ENCODE measurements around the gene CCDC112. TPM values are rescaled to one million over a fixed set of nuclear protein-coding genes. Genes with fewer than 3 reads are reported as not detected.

The CCDC112 gene
- total and polyA plus RNA-seq, 2 of the 13 experiments (the other 11 are each of a cell fraction or from before 2014, with no cell fraction given), result 1.1 to 2.8 TPM

- TF ChIP-seq SSRP1 (CRISPR knock-in tag; IDR thresholded peaks at IDR 0.05) (no peak), JDP2 (CRISPR knock-in tag; IDR thresholded peaks at IDR 0.05; ENCODE audit: borderline replicate concordance) (no peak), ARNTL (CRISPR knock-in tag; IDR thresholded peaks at IDR 0.05) (no peak), KMT2A (CRISPR knock-in tag; IDR thresholded peaks at IDR 0.05) (no peak), ZNF256 (CRISPR knock-in tag; conservative IDR thresholded peaks at IDR 0.05) (no peak), SALL2 (CRISPR knock-in tag; IDR thresholded peaks at IDR 0.05) (peak; percentile 62; the same call in 1 of the 2 replicates), ZMYM2 (CRISPR knock-in tag; IDR thresholded peaks at IDR 0.05) (no peak), KLF9 (CRISPR knock-in tag; IDR thresholded peaks at IDR 0.05; ENCODE audit: low read depth) (no peak), MED13 (CRISPR knock-in tag; IDR thresholded peaks at IDR 0.05) (no peak), ZNF619 (CRISPR knock-in tag; IDR thresholded peaks at IDR 0.05) (no peak), YEATS4 (CRISPR knock-in tag; IDR thresholded peaks at IDR 0.05; ENCODE audit: borderline replicate concordance) (0 out of 2 replicates have a peak, but pooled peaks have one; percentile 32), DBP (CRISPR knock-in tag; IDR thresholded peaks at IDR 0.05; ENCODE audit: not compliant biosample characterization) (no peak), MNT (IDR thresholded peaks at IDR 0.05) (no peak), GATA4 (IDR thresholded peaks at IDR 0.05; ENCODE audit: borderline replicate concordance, low read depth) (no peak), FIP1L1 (IDR thresholded peaks at IDR 0.05; ENCODE audit: borderline replicate concordance, insufficient read depth, low read depth, low read length) (no peak), ZNF501 (CRISPR knock-in tag; IDR thresholded peaks at IDR 0.05) (peak; percentile 73; the same call in 1 of the 2 replicates), ZKSCAN5 (CRISPR knock-in tag; IDR thresholded peaks at IDR 0.05) (no peak), ZNF792 (CRISPR knock-in tag; IDR thresholded peaks at IDR 0.05) (no peak), ZNF564 (CRISPR knock-in tag; IDR thresholded peaks at IDR 0.05) (0 out of 2 replicates have a peak, but pooled peaks have one; percentile 47), ZNF335 (CRISPR knock-in tag; IDR thresholded peaks at IDR 0.05) (0 out of 2 replicates have a peak, but pooled peaks have one; percentile 74), ZNF713 (CRISPR knock-in tag; IDR thresholded peaks at IDR 0.05) (no peak)
- TF ChIP-seq, protein P1, sequence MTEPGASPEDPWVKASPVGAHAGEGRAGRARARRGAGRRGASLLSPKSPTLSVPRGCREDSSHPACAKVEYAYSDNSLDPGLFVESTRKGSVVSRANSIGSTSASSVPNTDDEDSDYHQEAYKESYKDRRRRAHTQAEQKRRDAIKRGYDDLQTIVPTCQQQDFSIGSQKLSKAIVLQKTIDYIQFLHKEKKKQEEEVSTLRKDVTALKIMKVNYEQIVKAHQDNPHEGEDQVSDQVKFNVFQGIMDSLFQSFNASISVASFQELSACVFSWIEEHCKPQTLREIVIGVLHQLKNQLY (CRISPR knock-in tag; IDR thresholded peaks at IDR 0.05), result no peak
- TF ChIP-seq, protein P2, sequence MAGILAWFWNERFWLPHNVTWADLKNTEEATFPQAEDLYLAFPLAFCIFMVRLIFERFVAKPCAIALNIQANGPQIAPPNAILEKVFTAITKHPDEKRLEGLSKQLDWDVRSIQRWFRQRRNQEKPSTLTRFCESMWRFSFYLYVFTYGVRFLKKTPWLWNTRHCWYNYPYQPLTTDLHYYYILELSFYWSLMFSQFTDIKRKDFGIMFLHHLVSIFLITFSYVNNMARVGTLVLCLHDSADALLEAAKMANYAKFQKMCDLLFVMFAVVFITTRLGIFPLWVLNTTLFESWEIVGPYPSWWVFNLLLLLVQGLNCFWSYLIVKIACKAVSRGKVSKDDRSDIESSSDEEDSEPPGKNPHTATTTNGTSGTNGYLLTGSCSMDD (CRISPR knock-in tag; IDR thresholded peaks at IDR 0.05), result no peak
- TF ChIP-seq, protein P3, sequence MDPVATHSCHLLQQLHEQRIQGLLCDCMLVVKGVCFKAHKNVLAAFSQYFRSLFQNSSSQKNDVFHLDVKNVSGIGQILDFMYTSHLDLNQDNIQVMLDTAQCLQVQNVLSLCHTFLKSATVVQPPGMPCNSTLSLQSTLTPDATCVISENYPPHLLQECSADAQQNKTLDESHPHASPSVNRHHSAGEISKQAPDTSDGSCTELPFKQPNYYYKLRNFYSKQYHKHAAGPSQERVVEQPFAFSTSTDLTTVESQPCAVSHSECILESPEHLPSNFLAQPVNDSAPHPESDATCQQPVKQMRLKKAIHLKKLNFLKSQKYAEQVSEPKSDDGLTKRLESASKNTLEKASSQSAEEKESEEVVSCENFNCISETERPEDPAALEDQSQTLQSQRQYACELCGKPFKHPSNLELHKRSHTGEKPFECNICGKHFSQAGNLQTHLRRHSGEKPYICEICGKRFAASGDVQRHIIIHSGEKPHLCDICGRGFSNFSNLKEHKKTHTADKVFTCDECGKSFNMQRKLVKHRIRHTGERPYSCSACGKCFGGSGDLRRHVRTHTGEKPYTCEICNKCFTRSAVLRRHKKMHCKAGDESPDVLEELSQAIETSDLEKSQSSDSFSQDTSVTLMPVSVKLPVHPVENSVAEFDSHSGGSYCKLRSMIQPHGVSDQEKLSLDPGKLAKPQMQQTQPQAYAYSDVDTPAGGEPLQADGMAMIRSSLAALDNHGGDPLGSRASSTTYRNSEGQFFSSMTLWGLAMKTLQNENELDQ (CRISPR knock-in tag; IDR thresholded peaks at IDR 0.05; ENCODE audit: borderline replicate concordance), result no peak
These were observed at the start of gene CCDC112 (continued) for GRCh38 chr5:115296124-115297022.
